HepG2 (cell line): ENCODE results near the gene COL13A1. TPM values are rescaled to one million over a fixed set of nuclear protein-coding genes. Genes with fewer than 3 reads are reported as not detected.

Experiments used
- ATAC-seq: fragments of 200-7000 bp; cut with Tn5 transposase; 3 replicates; pipeline ENCODE4 v1.9.1; 2020; ENCODE audit warnings: mild to moderate bottlenecking, moderate library complexity
- BruUV-seq: library from RNA; stranded (reverse); fragments of 400-500 nt; replicated peaks from 2 replicates; lab custom pipeline; 2021; lab: Mats Ljungman, UMichigan
- CTCF ChIA-PET: fragments of 300-600 bp; formaldehyde crosslinking; extraction: SDS; loops from one replicate; lab custom pipeline; 2021; ENCODE audit warnings: low total read pairs, inconsistent platforms, low intra/inter-chr PET ratio; lab: Yijun Ruan, JAX
- POLR2A ChIA-PET: fragments of 350-600 bp; sonication (Branson Sonifier 250); formaldehyde crosslinking; loops from one replicate; lab custom pipeline; 2020; ENCODE audit warnings: antibody characterized with exemption, inconsistent platforms; lab: Yijun Ruan, JAX
- DNase-seq: peaks from one replicate; pipeline ENCODE4 v3.0.0-alpha.2; 2015; ENCODE audit warnings: low spot score
- FAIRE-seq: peaks from 3 replicates; lab custom pipeline; 2011; peaks lifted over from hg19 to GRCh38; lab: Jason Lieb, UNC
- H2AFZ ChIP-seq: one replicate; pipeline ENCODE4 v1.6.1; 2011; ENCODE audit warnings: low read length, inconsistent platforms
- H3K27ac ChIP-seq: fragments of 300-600 bp; 3 replicates; pipeline ENCODE4 v1.8.0; 2011; ENCODE audit warnings: mixed run types, mild to moderate bottlenecking, mixed read lengths, low read length, inconsistent platforms; ENCODE audit not compliant: insufficient read depth; ENCODE audit errors: extremely low read length
- H3K27me3 ChIP-seq, 2 experiments: fragments of 200-600 bp in 1 of 2; 2 replicates in 1 of 2; 3 replicates in 1 of 2; pipeline versions ENCODE4 v1.6.0 to v1.8.0; 2011; ENCODE audit warnings: low read length in 2 of 2, mild to moderate bottlenecking in 2 of 2, moderate library complexity in 2 of 2, inconsistent platforms in 1 of 2; ENCODE audit not compliant: insufficient read depth in 2 of 2, control insufficient read depth in 1 of 2
- H3K36me3 ChIP-seq, 2 experiments: fragments of 200-600 bp in 1 of 2; replicated peaks in 1 of 2; 2 replicates in 1 of 2; 3 replicates in 1 of 2; pipeline versions ENCODE4 v1.5.1 to v1.8.0; 2011; ENCODE audit warnings: low read length in 2 of 2, inconsistent platforms in 1 of 2; ENCODE audit not compliant: insufficient read depth in 2 of 2, control insufficient read depth in 1 of 2
- H3K4me1 ChIP-seq: 2 replicates; pipeline ENCODE4 v1.5.1; 2012; ENCODE audit warnings: low read length, inconsistent platforms; ENCODE audit not compliant: insufficient read depth
- H3K4me2 ChIP-seq: 2 replicates; pipeline ENCODE4 v1.6.0; 2011; ENCODE audit warnings: low read depth, low read length, inconsistent platforms
- H3K4me3 ChIP-seq, 3 experiments: fragments of 200-600 bp in 1 of 3; sonication (generic), shearing (Covaris generic) in 1 of 3; replicated peaks in 1 of 3; 2 replicates each; pipeline ENCODE4 v1.5.1; 2011 to 2016; ENCODE audit warnings: low read length in 3 of 3, inconsistent platforms in 2 of 3, low read depth in 2 of 3, mild to moderate bottlenecking in 2 of 3, control low read depth in 1 of 3, mixed read lengths in 1 of 3; ENCODE audit not compliant: insufficient read depth in 1 of 3
- H3K79me2 ChIP-seq: one replicate; pipeline ENCODE4 v1.6.1; 2011; ENCODE audit warnings: low read length, inconsistent platforms; ENCODE audit not compliant: insufficient read depth
- H3K9ac ChIP-seq: 2 replicates; pipeline ENCODE4 v1.6.0; 2011; ENCODE audit warnings: mild to moderate bottlenecking, low read depth, low read length, inconsistent platforms; ENCODE audit not compliant: insufficient read depth
- H3K9me3 ChIP-seq: 2 replicates; pipeline ENCODE4 v1.5.1; 2012; ENCODE audit warnings: mild to moderate bottlenecking, low read length
- H4K20me1 ChIP-seq: 2 replicates; pipeline ENCODE4 v1.6.0; 2011; ENCODE audit warnings: inconsistent platforms, mild to moderate bottlenecking, low read length, moderate library complexity; ENCODE audit not compliant: insufficient read depth
- ASH2L ChIP-seq: fragments of 300-600, 200-600 bp; sonication (generic); IDR thresholded peaks from 2 replicates; pipeline ENCODE4 v1.7.0; 2017; ENCODE audit warnings: low read depth, mild to moderate bottlenecking, moderate library complexity, mixed read lengths, low read length; ENCODE audit not compliant: insufficient read length
- GATAD2A ChIP-seq: IDR thresholded peaks from 2 replicates; pipeline ENCODE4 v1.6.1; 2016
- GPN1 ChIP-seq: sonication (generic); formaldehyde crosslinking; IDR thresholded peaks from 2 replicates; pipeline ENCODE4 v1.5.1; 2020; ENCODE audit warnings: missing genetic modification reagents, borderline replicate concordance
- HMG20A ChIP-seq: IDR thresholded peaks from 2 replicates; pipeline ENCODE4 v1.6.1; 2016; ENCODE audit warnings: borderline replicate concordance
- HNRNPLL ChIP-seq: fragments of 200-400 bp; formaldehyde crosslinking; IDR thresholded peaks from 2 replicates; pipeline ENCODE4 v1.6.1; 2017; ENCODE audit warnings: mild to moderate bottlenecking, low read depth, low read length; ENCODE audit not compliant: poor library complexity, severe bottlenecking
- NR2F6 ChIP-seq, 2 experiments: IDR thresholded peaks; 2 replicates each; pipeline ENCODE4 v1.6.1; 2016; ENCODE audit warnings: antibody characterized with exemption in 1 of 2, mild to moderate bottlenecking in 1 of 2
- SMAD1 ChIP-seq: sonication (generic); formaldehyde crosslinking; IDR thresholded peaks from 2 replicates; pipeline ENCODE4 v1.4.0; 2020; ENCODE audit warnings: missing genetic modification reagents, low read depth, mild to moderate bottlenecking, borderline replicate concordance
- TRIM24 ChIP-seq: sonication (generic); formaldehyde crosslinking; IDR thresholded peaks from 2 replicates; pipeline ENCODE4 v1.8.0; 2022; ENCODE audit warnings: mild to moderate bottlenecking, missing genetic modification reagents
- ZNF781 ChIP-seq: sonication (generic); formaldehyde crosslinking; IDR thresholded peaks from 2 replicates; pipeline ENCODE4 v1.5.1; 2020; ENCODE audit warnings: borderline replicate concordance, mild to moderate bottlenecking, missing genetic modification reagents; ENCODE audit errors: not compliant biosample characterization
- ZNF782 ChIP-seq: sonication (generic); formaldehyde crosslinking; IDR thresholded peaks from 2 replicates; pipeline ENCODE4 v1.4.0; 2020; ENCODE audit warnings: missing genetic modification reagents, mild to moderate bottlenecking, borderline replicate concordance
- ZSCAN12 ChIP-seq: sonication (generic); formaldehyde crosslinking; IDR thresholded peaks from 2 replicates; pipeline ENCODE4 v1.9.0; 2021; ENCODE audit warnings: mild to moderate bottlenecking, missing genetic modification reagents
- WGBS: methylation state at CpG from one replicate; pipeline ENCODE4 v1.1.6; 2017; ENCODE audit warnings: low lambda C conversion rate; 5-methylcytosine and 5-hydroxymethylcytosine counted together
- in situ Hi-C: cut with HindIII; loops from 2 replicates; pipeline ENCODE4 v1.10.0; 2017; ENCODE audit warnings: low pct_unique_long_range_greater_than_20kb; ENCODE audit not compliant: extremely low pct_ligation_motif_present
- intact Hi-C: fragments of 100-400 bp; cut with micrococcal nuclease; formaldehyde crosslinking; loops from one replicate; pipeline ENCODE4 v1.10.0; 2022; ENCODE audit not compliant: unreplicated experiment
- polyA plus RNA-seq, 8 experiments: library from polyadenylated mRNA; depleted of rRNA in 3 of 8; stranded (reverse) in 7 of 8; unstranded in 1 of 8; fragments of >200 nt; fragmentation: Illumina TruSeq in 4 of 8; extraction: Trizol in 4 of 8; gene quantifications; 2 replicates each; pipeline versions ENCODE4 v1.2.1 to v1.2.3, GENCODE V29; 2011 to 2016; ENCODE audit warnings: low read depth in 4 of 8, missing spikeins in 1 of 8, mixed read lengths in 1 of 8; ENCODE audit not compliant: insufficient read depth in 1 of 8
- total RNA-seq, 5 experiments: library from RNA; depleted of rRNA; stranded (reverse); fragments of >200 nt; fragmentation: Illumina TruSeq; extraction: Trizol; gene quantifications; 2 replicates each; pipeline ENCODE4 v1.2.3, GENCODE V29; 2016; ENCODE audit warnings: low read depth in 1 of 5
- TF ChIP-seq, protein P1 (sequence below): sonication (generic); formaldehyde crosslinking; IDR thresholded peaks from 2 replicates; pipeline ENCODE4 v1.4.0; 2020; ENCODE audit warnings: missing genetic modification reagents
- TF ChIP-seq, protein P2 (sequence below): sonication (generic); formaldehyde crosslinking; IDR thresholded peaks from 2 replicates; pipeline ENCODE4 v1.8.1; 2022; ENCODE audit warnings: low read depth, mild to moderate bottlenecking, missing genetic modification reagents
- TF ChIP-seq, protein P3 (sequence below): sonication (generic); formaldehyde crosslinking; IDR thresholded peaks from 2 replicates; pipeline ENCODE4 v1.4.0; 2020; ENCODE audit warnings: missing genetic modification reagents, mild to moderate bottlenecking, borderline replicate concordance

COL13A1 gene
- total and polyA plus RNA-seq, 2 of the 13 experiments (the other 11 are each of a cell fraction or from before 2014, with no cell fraction given), result 0.07 TPM; not detected in 1

DNA sequence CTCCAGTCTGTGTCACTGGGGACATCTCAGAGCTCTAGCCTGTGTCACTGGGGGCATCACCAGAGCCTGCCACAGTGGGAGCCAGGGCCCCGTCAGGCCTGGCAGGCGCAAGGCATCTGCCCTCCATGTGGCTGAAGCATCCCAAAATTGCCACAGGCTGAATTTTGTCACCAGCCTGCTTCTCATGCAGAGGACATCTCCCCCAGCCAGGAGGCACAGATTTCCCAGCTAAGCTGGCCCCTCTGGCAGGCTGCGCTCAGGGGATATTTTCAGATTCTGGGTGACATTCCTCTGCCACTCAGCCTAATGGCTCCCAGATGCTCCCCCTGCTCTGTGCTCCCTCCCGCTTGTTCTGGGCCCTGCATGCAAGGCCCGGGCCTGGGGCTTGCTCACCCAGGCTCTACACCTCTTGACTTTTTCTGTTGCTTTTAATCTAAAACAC is 64.6 kb downstream of the COL13A1 start:
- H3K4me2 ChIP-seq, result no peak overlapping the region
- no peak overlapping the region for H3K27ac ChIP-seq
- no peaks in the 10 kb centered on the region for H4K20me1 ChIP-seq
- peaks cover 0 to 52% of the 10 kb centered on the region in 2 experiments; a peak in 3 of 5 replicates for H3K27me3 ChIP-seq
- no peaks in the 10 kb centered on the region for H3K4me1 ChIP-seq
- H3K4me3 ChIP-seq, result no peak overlapping the region
- POLR2A ChIA-PET, result no interaction called here
- in situ Hi-C loops (no loop called here), intact Hi-C loops (no loop called here)
- H3K79me2 ChIP-seq, result no peaks in the 10 kb centered on the region
- no peak overlapping the region for H3K9ac ChIP-seq
- BruUV-seq, result no TSS peak
- FAIRE-seq (no peak), DNase-seq (no peak), ATAC-seq (no peak)
- no peak overlapping the region for H2AFZ ChIP-seq
- H3K9me3 ChIP-seq, result no peaks in the 10 kb centered on the region
- 39% methylated on average over 3 of the region's 5 CpGs for WGBS
- CTCF ChIA-PET, result no interaction called here
- H3K36me3 ChIP-seq, result no peaks in the 10 kb centered on the region
- TF ChIP-seq GPN1 (CRISPR knock-in tag), result no peak
- TF ChIP-seq, protein P1, sequence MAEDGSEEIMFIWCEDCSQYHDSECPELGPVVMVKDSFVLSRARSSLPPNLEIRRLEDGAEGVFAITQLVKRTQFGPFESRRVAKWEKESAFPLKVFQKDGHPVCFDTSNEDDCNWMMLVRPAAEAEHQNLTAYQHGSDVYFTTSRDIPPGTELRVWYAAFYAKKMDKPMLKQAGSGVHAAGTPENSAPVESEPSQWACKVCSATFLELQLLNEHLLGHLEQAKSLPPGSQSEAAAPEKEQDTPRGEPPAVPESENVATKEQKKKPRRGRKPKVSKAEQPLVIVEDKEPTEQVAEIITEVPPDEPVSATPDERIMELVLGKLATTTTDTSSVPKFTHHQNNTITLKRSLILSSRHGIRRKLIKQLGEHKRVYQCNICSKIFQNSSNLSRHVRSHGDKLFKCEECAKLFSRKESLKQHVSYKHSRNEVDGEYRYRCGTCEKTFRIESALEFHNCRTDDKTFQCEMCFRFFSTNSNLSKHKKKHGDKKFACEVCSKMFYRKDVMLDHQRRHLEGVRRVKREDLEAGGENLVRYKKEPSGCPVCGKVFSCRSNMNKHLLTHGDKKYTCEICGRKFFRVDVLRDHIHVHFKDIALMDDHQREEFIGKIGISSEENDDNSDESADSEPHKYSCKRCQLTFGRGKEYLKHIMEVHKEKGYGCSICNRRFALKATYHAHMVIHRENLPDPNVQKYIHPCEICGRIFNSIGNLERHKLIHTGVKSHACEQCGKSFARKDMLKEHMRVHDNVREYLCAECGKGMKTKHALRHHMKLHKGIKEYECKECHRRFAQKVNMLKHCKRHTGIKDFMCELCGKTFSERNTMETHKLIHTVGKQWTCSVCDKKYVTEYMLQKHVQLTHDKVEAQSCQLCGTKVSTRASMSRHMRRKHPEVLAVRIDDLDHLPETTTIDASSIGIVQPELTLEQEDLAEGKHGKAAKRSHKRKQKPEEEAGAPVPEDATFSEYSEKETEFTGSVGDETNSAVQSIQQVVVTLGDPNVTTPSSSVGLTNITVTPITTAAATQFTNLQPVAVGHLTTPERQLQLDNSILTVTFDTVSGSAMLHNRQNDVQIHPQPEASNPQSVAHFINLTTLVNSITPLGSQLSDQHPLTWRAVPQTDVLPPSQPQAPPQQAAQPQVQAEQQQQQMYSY, result no peak
- no peak for TF ChIP-seq HNRNPLL
- TF ChIP-seq, protein P2, sequence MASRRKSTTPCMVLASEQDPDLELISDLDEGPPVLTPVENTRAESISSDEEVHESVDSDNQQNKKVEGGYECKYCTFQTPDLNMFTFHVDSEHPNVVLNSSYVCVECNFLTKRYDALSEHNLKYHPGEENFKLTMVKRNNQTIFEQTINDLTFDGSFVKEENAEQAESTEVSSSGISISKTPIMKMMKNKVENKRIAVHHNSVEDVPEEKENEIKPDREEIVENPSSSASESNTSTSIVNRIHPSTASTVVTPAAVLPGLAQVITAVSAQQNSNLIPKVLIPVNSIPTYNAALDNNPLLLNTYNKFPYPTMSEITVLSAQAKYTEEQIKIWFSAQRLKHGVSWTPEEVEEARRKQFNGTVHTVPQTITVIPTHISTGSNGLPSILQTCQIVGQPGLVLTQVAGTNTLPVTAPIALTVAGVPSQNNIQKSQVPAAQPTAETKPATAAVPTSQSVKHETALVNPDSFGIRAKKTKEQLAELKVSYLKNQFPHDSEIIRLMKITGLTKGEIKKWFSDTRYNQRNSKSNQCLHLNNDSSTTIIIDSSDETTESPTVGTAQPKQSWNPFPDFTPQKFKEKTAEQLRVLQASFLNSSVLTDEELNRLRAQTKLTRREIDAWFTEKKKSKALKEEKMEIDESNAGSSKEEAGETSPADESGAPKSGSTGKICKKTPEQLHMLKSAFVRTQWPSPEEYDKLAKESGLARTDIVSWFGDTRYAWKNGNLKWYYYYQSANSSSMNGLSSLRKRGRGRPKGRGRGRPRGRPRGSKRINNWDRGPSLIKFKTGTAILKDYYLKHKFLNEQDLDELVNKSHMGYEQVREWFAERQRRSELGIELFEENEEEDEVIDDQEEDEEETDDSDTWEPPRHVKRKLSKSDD, result no peak
- no peak for TF ChIP-seq ASH2L
- TF ChIP-seq ZSCAN12 (CRISPR knock-in tag), result no peak
- no peak for TF ChIP-seq ZNF782 (CRISPR knock-in tag)
- TF ChIP-seq HMG20A (CRISPR knock-in tag), result no peak
- no peak for TF ChIP-seq SMAD1
- TF ChIP-seq, protein P3, sequence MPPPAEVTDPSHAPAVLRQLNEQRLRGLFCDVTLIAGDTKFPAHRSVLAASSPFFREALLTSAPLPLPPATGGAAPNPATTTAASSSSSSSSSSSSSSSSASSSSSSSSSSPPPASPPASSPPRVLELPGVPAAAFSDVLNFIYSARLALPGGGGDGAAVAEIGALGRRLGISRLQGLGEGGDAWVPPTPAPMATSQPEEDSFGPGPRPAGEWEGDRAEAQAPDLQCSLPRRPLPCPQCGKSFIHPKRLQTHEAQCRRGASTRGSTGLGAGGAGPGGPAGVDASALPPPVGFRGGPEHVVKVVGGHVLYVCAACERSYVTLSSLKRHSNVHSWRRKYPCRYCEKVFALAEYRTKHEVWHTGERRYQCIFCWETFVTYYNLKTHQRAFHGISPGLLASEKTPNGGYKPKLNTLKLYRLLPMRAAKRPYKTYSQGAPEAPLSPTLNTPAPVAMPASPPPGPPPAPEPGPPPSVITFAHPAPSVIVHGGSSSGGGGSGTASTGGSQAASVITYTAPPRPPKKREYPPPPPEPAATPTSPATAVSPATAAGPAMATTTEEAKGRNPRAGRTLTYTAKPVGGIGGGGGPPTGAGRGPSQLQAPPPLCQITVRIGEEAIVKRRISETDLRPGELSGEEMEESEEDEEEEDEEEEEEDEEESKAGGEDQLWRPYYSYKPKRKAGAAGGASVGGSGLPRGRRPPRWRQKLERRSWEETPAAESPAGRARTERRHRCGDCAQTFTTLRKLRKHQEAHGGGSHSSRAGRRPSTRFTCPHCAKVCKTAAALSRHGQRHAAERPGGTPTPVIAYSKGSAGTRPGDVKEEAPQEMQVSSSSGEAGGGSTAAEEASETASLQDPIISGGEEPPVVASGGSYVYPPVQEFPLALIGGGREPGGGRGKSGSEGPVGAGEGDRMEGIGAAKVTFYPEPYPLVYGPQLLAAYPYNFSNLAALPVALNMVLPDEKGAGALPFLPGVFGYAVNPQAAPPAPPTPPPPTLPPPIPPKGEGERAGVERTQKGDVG, result no peak
- no peak for TF ChIP-seq NR2F6 (IDR thresholded peaks at IDR 0.05)
- TF ChIP-seq NR2F6 (CRISPR knock-in tag; IDR thresholded peaks at IDR 0.05), result no peak
- no peak for TF ChIP-seq GATAD2A (CRISPR knock-in tag)
- TF ChIP-seq ZNF781 (CRISPR knock-in tag), result no peak
- TF ChIP-seq TRIM24 (CRISPR knock-in tag), result no peak
